GM12878 (cell line): ENCODE measurements around the gene COL25A1. TPM values are rescaled to one million over a fixed set of nuclear protein-coding genes. Genes with fewer than 3 reads are reported as not detected.

ENCODE experiments used
- ATAC-seq: fragments of 200-7000 bp; cut with Tn5 transposase; 3 replicates; pipeline ENCODE4 v1.9.1; 2020; ENCODE audit warnings: mild to moderate bottlenecking, moderate library complexity
- BruUV-seq: library from RNA; stranded (reverse); fragments of 400-500 nt; replicated peaks from 2 replicates; lab custom pipeline; 2021; lab: Mats Ljungman, UMichigan
- CTCF ChIA-PET: fragments of 300-600 bp; sonication (Branson Sonifier 250); formaldehyde crosslinking; extraction: SDS; loops from one replicate; lab custom pipeline; 2021; ENCODE audit warnings: inconsistent platforms; lab: Yijun Ruan, JAX
- POLR2A ChIA-PET: fragments of 350-600 bp; formaldehyde crosslinking; extraction: SDS; loops from one replicate; lab custom pipeline; 2021; ENCODE audit warnings: inconsistent platforms; lab: Charles Lee
- RAD21 ChIA-PET: fragments of 300-600 bp; sonication (Branson Sonifier 250); formaldehyde crosslinking; loops from one replicate; lab custom pipeline; 2023; ENCODE audit warnings: antibody characterized with exemption; ENCODE audit not compliant: unreplicated experiment; lab: Charles Lee
- SMC1A ChIA-PET: fragments of 300-600 bp; sonication (Branson Sonifier 250); formaldehyde crosslinking; loops from one replicate; lab custom pipeline; 2023; ENCODE audit not compliant: unreplicated experiment, uncharacterized antibody; lab: Charles Lee
- DNase-seq: peaks from one replicate; pipeline ENCODE4 v3.0.0-alpha.2; 2011; ENCODE audit warnings: low read depth, low spot score
- FAIRE-seq: peaks from 3 replicates; lab custom pipeline; 2011; peaks lifted over from hg19 to GRCh38; lab: Jason Lieb, UNC
- H2AFZ ChIP-seq: 2 replicates; pipeline ENCODE4 v1.6.0; 2011; ENCODE audit warnings: low read depth, low read length, control low read depth; ENCODE audit not compliant: control insufficient read depth
- H3K27ac ChIP-seq: 2 replicates; pipeline ENCODE4 v1.5.1; 2011; ENCODE audit warnings: control low read depth; ENCODE audit not compliant: control insufficient read depth, insufficient read depth
- H3K27me3 ChIP-seq, 2 experiments: replicated peaks in 1 of 2; 2 replicates each; pipeline versions ENCODE4 v1.6.0 to v1.6.1; 2011; ENCODE audit warnings: low read length in 1 of 2; ENCODE audit not compliant: control insufficient read depth in 2 of 2, insufficient read depth in 2 of 2
- H3K36me3 ChIP-seq, 2 experiments: 2 replicates each; pipeline ENCODE4 v1.5.1; 2011; ENCODE audit warnings: low read length in 1 of 2; ENCODE audit not compliant: control insufficient read depth in 2 of 2, insufficient read depth in 2 of 2
- H3K4me1 ChIP-seq: 2 replicates; pipeline ENCODE4 v1.6.1; 2011; ENCODE audit warnings: mild to moderate bottlenecking, low read length, moderate library complexity, mixed read lengths; ENCODE audit not compliant: control insufficient read depth, insufficient read depth
- H3K4me2 ChIP-seq: 2 replicates; pipeline ENCODE4 v1.6.0; 2011; ENCODE audit warnings: control low read depth; ENCODE audit not compliant: control insufficient read depth, insufficient read depth
- H3K4me3 ChIP-seq: fragments of 200-600 bp; sonication (generic); 2 replicates; pipeline ENCODE4 v1.5.1; 2016
- H3K79me2 ChIP-seq: 2 replicates; pipeline ENCODE4 v1.6.0; 2011; ENCODE audit warnings: low read length; ENCODE audit not compliant: control insufficient read depth, insufficient read depth
- H3K9ac ChIP-seq: 2 replicates; pipeline ENCODE4 v1.8.0; 2011; ENCODE audit warnings: low read length, control low read depth, mixed read lengths; ENCODE audit not compliant: control insufficient read depth, insufficient read depth
- H3K9me3 ChIP-seq: replicated peaks from 3 replicates; pipeline ENCODE4 v1.5.1; 2011; ENCODE audit warnings: mild to moderate bottlenecking, low read length; ENCODE audit not compliant: control insufficient read depth, insufficient read depth
- H4K20me1 ChIP-seq: 2 replicates; pipeline ENCODE4 v1.6.0; 2011; ENCODE audit not compliant: control insufficient read depth, insufficient read depth
- CHD4 ChIP-seq: fragments of 200-600 bp; sonication (generic); IDR thresholded peaks from 2 replicates; pipeline ENCODE4 v1.6.1; 2016; ENCODE audit warnings: mild to moderate bottlenecking
- IRF4 ChIP-seq: IDR thresholded peaks from 2 replicates; pipeline ENCODE4 v1.6.1; 2011; ENCODE audit warnings: low read depth, low read length
- MXI1 ChIP-seq: fragments of 150-350 bp; IDR thresholded peaks from 2 replicates; pipeline ENCODE4 v1.6.1; 2011; ENCODE audit warnings: low read depth, mild to moderate bottlenecking, inconsistent platforms, low read length, improper control_type of control experiment
- MYC ChIP-seq: IDR thresholded peaks from 2 replicates; pipeline ENCODE4 v1.6.1; 2011; ENCODE audit warnings: mild to moderate bottlenecking, low read length, moderate library complexity, inconsistent platforms; ENCODE audit not compliant: insufficient read depth, insufficient replicate concordance, insufficient read length, severe bottlenecking
- PAX8 ChIP-seq: fragments of 450-650 bp; IDR thresholded peaks from 2 replicates; pipeline ENCODE4 v1.6.1; 2017; ENCODE audit warnings: mild to moderate bottlenecking, moderate library complexity
- RB1 ChIP-seq: fragments of 450-650 bp; formaldehyde crosslinking; IDR thresholded peaks from 2 replicates; pipeline ENCODE4 v1.6.1; 2017; ENCODE audit warnings: mild to moderate bottlenecking, borderline replicate concordance
- RFX5 ChIP-seq: IDR thresholded peaks from 2 replicates; pipeline ENCODE4 v1.6.1; 2011; ENCODE audit warnings: low read depth, low read length, improper control_type of control experiment
- SP1 ChIP-seq: IDR thresholded peaks from one replicate; pipeline ENCODE4 v1.6.1; 2011; ENCODE audit warnings: low read depth, low read length
- TCF7 ChIP-seq: IDR thresholded peaks from 2 replicates; pipeline ENCODE4 v1.6.1; 2014; ENCODE audit warnings: antibody characterized with exemption, borderline replicate concordance
- ZBED1 ChIP-seq: IDR thresholded peaks from 2 replicates; pipeline ENCODE4 v1.6.1; 2016; ENCODE audit warnings: borderline replicate concordance
- ZNF687 ChIP-seq: fragments of 450-650 bp; IDR thresholded peaks from 2 replicates; pipeline ENCODE4 v1.6.1; 2017; ENCODE audit warnings: mild to moderate bottlenecking, moderate library complexity
- WGBS: methylation state at CpG from one replicate; pipeline ENCODE4 v1.1.6; 2016; ENCODE audit warnings: low lambda C conversion rate; ENCODE audit not compliant: insufficient replicate concordance, insufficient coverage; ENCODE audit errors: missing lambda C conversion rate; 5-methylcytosine and 5-hydroxymethylcytosine counted together
- in situ Hi-C: fragments of 300-500 bp; cut with MboI; formaldehyde crosslinking; loops from 9 replicates; pipeline ENCODE4 v1.14.3; 2018; ENCODE audit warnings: mixed read lengths
- intact Hi-C: fragments of 100-400 bp; cut with micrococcal nuclease; formaldehyde crosslinking; loops from one replicate; pipeline ENCODE4 v1.14.2; 2022; ENCODE audit not compliant: unreplicated experiment
- polyA plus RNA-seq, 11 experiments: library from polyadenylated mRNA; depleted of rRNA in 4 of 11; unstranded in 6 of 11; stranded (reverse) in 5 of 11; fragments of >200 nt; fragmentation: Nextera tagmentation in 4 of 11; fragmentation: Illumina TruSeq in 1 of 11; extraction: Ambion mirVana in 4 of 11; extraction: Trizol in 1 of 11; gene quantifications; 1 replicate in 1 of 11; 2 replicates in 10 of 11; pipeline versions ENCODE4 v1.2.1 to v1.2.3, GENCODE V29; 2011 to 2016; ENCODE audit warnings: inconsistent platforms in 2 of 11, missing spikeins in 2 of 11, low read depth in 1 of 11
- total RNA-seq, 4 experiments: library from RNA; depleted of rRNA in 3 of 4; stranded (reverse); fragments of >200 nt in 3 of 4; fragmentation: Illumina TruSeq in 1 of 4; extraction: Trizol in 1 of 4; gene quantifications; 2 replicates each; pipeline versions ENCODE4 v1.2.1 to v1.2.3, GENCODE V29; 2013 to 2021

Gene COL25A1
- total and polyA plus RNA-seq, 10 of the 15 experiments (the other 5 are each of a cell fraction or from before 2014, with no cell fraction given), result 0.01 to 0.26 (median 0.12) TPM; not detected in 6

GRCh38 chr4:108943371-108943770, 359.1 kb downstream of the COL25A1 start:
- Histone ChIP-seq H3K27ac (no peak overlapping the region), H3K9ac (no peak overlapping the region), H3K9me3 (no peaks in the 10 kb centered on the region), H3K4me3 (no peak overlapping the region), H3K4me1 (no peaks in the 10 kb centered on the region), H4K20me1 (no peaks in the 10 kb centered on the region), H3K79me2 (no peaks in the 10 kb centered on the region), H2AFZ (no peak overlapping the region), H3K27me3 (no peaks in the 10 kb centered on the region), H3K36me3 (no peaks in the 10 kb centered on the region), H3K4me2 (no peak overlapping the region)
- no peak for ATAC-seq
- no peak for DNase-seq
- TF ChIP-seq CHD4, result no peak
- TF ChIP-seq TCF7, result no peak
- ChIA-PET POLR2A (no interaction called here), RAD21 (no interaction called here), SMC1A (no interaction called here), CTCF (no interaction called here)
- in situ Hi-C loops, result no loop called here
- no TSS peak for BruUV-seq
- WGBS, result 0% methylated on average over 3 of the region's 3 CpGs
- intact Hi-C loops, result no loop called here
- FAIRE-seq, result no peak

GRCh38 chr4:108941904-108942430, 360.5 kb downstream of the COL25A1 start:
- Histone ChIP-seq H3K4me1 (no peaks in the 10 kb centered on the region), H3K4me3 (no peak overlapping the region), H2AFZ (no peak overlapping the region), H3K9me3 (no peaks in the 10 kb centered on the region), H4K20me1 (no peaks in the 10 kb centered on the region), H3K9ac (no peak overlapping the region), H3K4me2 (no peak overlapping the region), H3K79me2 (no peaks in the 10 kb centered on the region), H3K27ac (no peak overlapping the region), H3K27me3 (no peaks in the 10 kb centered on the region; a peak in 1 of 4 replicates), H3K36me3 (no peaks in the 10 kb centered on the region)
- SMC1A ChIA-PET, result no interaction called here
- WGBS, result 26% methylated on average over 7 of the region's 7 CpGs
- intact Hi-C loops (no loop called here), in situ Hi-C loops (no loop called here)
- POLR2A ChIA-PET, result no interaction called here
- BruUV-seq, result no TSS peak
- FAIRE-seq (no peak), ATAC-seq (peak; percentile 40; the same call in 2 of the 3 replicates), DNase-seq (no peak)
- RAD21 ChIA-PET, result no interaction called here
- CTCF ChIA-PET, result no interaction called here
- TF ChIP-seq RFX5, result no peak
- TF ChIP-seq IRF4, result no peak
- TF ChIP-seq MYC, result no peak
- no peak for TF ChIP-seq MXI1
- TF ChIP-seq SP1, result no peak
- no peak for TF ChIP-seq ZBED1
- TF ChIP-seq ZNF687, result no peak
- TF ChIP-seq PAX8, result no peak
- TF ChIP-seq RB1, result no peak
